ENCODE results near the gene ITSN2.
A peak's percentile ranks its signal among the peaks of the same experiment; 100 is the strongest.

ITSN2 gene

GRCh38 chr2:24352664-24353063 is 7.7 kb downstream of the ITSN2 start:
- DNase-seq (ENCODE audit: low read depth), result peak; percentile 39
- no peak overlapping the region for H3K4me3 ChIP-seq (ENCODE audit: low read depth, low read length)
- TF ChIP-seq CTCF (IDR thresholded peaks at IDR 0.05; ENCODE audit: low read depth, low read length), result no peak
- no peak for TF ChIP-seq MYC (IDR thresholded peaks at IDR 0.05; ENCODE audit: low read depth, low read length)
- TF ChIP-seq MAX (IDR thresholded peaks at IDR 0.05; ENCODE audit: low read depth, low read length), result no peak
- no peak for TF ChIP-seq POLR2A (IDR thresholded peaks at IDR 0.05; ENCODE audit: extremely low read depth, insufficient read length)

GRCh38 chr2:24351981-24352380 is 8.4 kb downstream of the ITSN2 start:
- TF ChIP-seq MYC (IDR thresholded peaks at IDR 0.05; ENCODE audit: low read depth, low read length) (no peak), CTCF (IDR thresholded peaks at IDR 0.05; ENCODE audit: low read depth, low read length) (no peak), MAX (IDR thresholded peaks at IDR 0.05; ENCODE audit: low read depth, low read length) (no peak), POLR2A (IDR thresholded peaks at IDR 0.05; ENCODE audit: extremely low read depth, insufficient read length) (no peak)
- no peak overlapping the region for H3K4me3 ChIP-seq (ENCODE audit: low read depth, low read length)

GRCh38 chr2:24351627-24351938 is 8.8 kb downstream of the ITSN2 start:
- H3K4me3 ChIP-seq (ENCODE audit: low read depth, low read length), result no peak overlapping the region

More at GRCh38 chr2:24351981-24352380, 8.4 kb downstream of the ITSN2 start:
- DNase-seq (ENCODE audit: low read depth), result no peak

GRCh38 chr2:24350826-24351626 is 9.3 kb downstream of the ITSN2 start:
- H3K4me3 ChIP-seq (ENCODE audit: low read depth, low read length), result no peak overlapping the region
- TF ChIP-seq POLR2A (IDR thresholded peaks at IDR 0.05; ENCODE audit: extremely low read depth, insufficient read length), result no peak
- TF ChIP-seq MAX (IDR thresholded peaks at IDR 0.05; ENCODE audit: low read depth, low read length), result no peak
- no peak for TF ChIP-seq CTCF (IDR thresholded peaks at IDR 0.05; ENCODE audit: low read depth, low read length)
- TF ChIP-seq MYC (IDR thresholded peaks at IDR 0.05; ENCODE audit: low read depth, low read length), result no peak
- no peak for DNase-seq (ENCODE audit: low read depth)

More at GRCh38 chr2:24351627-24351938, 8.8 kb downstream of the ITSN2 start:
- no peak for TF ChIP-seq POLR2A (IDR thresholded peaks at IDR 0.05; ENCODE audit: extremely low read depth, insufficient read length)
- no peak for DNase-seq (ENCODE audit: low read depth)

GRCh38 chr2:24349097-24349496 is 11.2 kb downstream of the ITSN2 start:
- DNase-seq (ENCODE audit: low read depth), result no peak
- no peak for TF ChIP-seq POLR2A (IDR thresholded peaks at IDR 0.05; ENCODE audit: extremely low read depth, insufficient read length)
- TF ChIP-seq CTCF (IDR thresholded peaks at IDR 0.05; ENCODE audit: low read depth, low read length), result no peak
- TF ChIP-seq MAX (IDR thresholded peaks at IDR 0.05; ENCODE audit: low read depth, low read length), result no peak
- no peak for TF ChIP-seq MYC (IDR thresholded peaks at IDR 0.05; ENCODE audit: low read depth, low read length)
- H3K4me3 ChIP-seq (ENCODE audit: low read depth, low read length), result no peak overlapping the region

- TF ChIP-seq MYC (IDR thresholded peaks at IDR 0.05; ENCODE audit: low read depth, low read length) (no peak), CTCF (IDR thresholded peaks at IDR 0.05; ENCODE audit: low read depth, low read length) (no peak), POLR2A (IDR thresholded peaks at IDR 0.05; ENCODE audit: extremely low read depth, insufficient read length) (no peak), MAX (IDR thresholded peaks at IDR 0.05; ENCODE audit: low read depth, low read length) (no peak)
- no peak for DNase-seq (ENCODE audit: low read depth)
- no peak overlapping the region for H3K4me3 ChIP-seq (ENCODE audit: low read depth, low read length)
Observed at GRCh38 chr2:24345937-24346336, 14.4 kb downstream of the ITSN2 start.

Measured in NB4 (cell line).